Testis (tissue), 2 donors: Measurements from ENCODE around the gene FSHR.

Experiments used
- CTCF ChIP-seq, 3 experiments: fragments of 450-650 bp in 2 of 3; fragments of 200-600 bp in 1 of 3; sonication (generic) in 1 of 3; IDR thresholded peaks; one replicate each; pipeline ENCODE4 v1.5.1; 2016 to 2019; ENCODE audit warnings: antibody characterized with exemption in 3 of 3, mild to moderate bottlenecking in 2 of 3, moderate library complexity in 1 of 3
- POLR2A ChIP-seq: fragments of 450-650 bp; IDR thresholded peaks from one replicate; pipeline ENCODE4 v1.6.1; 2017; ENCODE audit warnings: antibody characterized with exemption, mild to moderate bottlenecking, moderate library complexity

GRCh38 chr2:49068613-49069012, 85.7 kb downstream of the FSHR start:
- no peak for TF ChIP-seq POLR2A
- no peak for TF ChIP-seq CTCF (IDR thresholded peaks at IDR 0.05)
